WTC11 (cell line): ENCODE measurements around the gene FBH1. TPM values are rescaled to one million over a fixed set of nuclear protein-coding genes. Genes with fewer than 3 reads are reported as not detected.
A peak's percentile ranks its signal among the peaks of the same experiment; 100 is the strongest.

ENCODE experiments used
- ATAC-seq: fragments of 200-7000 bp; cut with Tn5 transposase; 2 replicates; pipeline ENCODE4 v1.10.0; 2021; ENCODE audit warnings: mild to moderate bottlenecking, moderate library complexity
- CTCF ChIA-PET: fragments of 300-600 bp; sonication (Branson Sonifier 250); formaldehyde crosslinking; loops from one replicate; lab custom pipeline; 2021; ENCODE audit warnings: antibody characterized with exemption; lab: Charles Lee
- POLR2A ChIA-PET: fragments of 350-600 bp; sonication (Branson Sonifier 250); formaldehyde crosslinking; loops from one replicate; lab custom pipeline; 2021; ENCODE audit warnings: antibody characterized with exemption; lab: Charles Lee
- DNase-seq: peaks from one replicate; pipeline ENCODE4 v3.0.0; 2021; ENCODE audit warnings: low spot score
- H3K27ac Mint-ChIP-seq: 2 replicates; pipeline ENCODE4 v1.8.0; 2021; ENCODE audit warnings: mixed read lengths
- H3K27me3 Mint-ChIP-seq: 2 replicates; pipeline ENCODE4 v1.8.0; 2021; ENCODE audit warnings: low read depth, mild to moderate bottlenecking, moderate library complexity, mixed read lengths
- H3K36me3 Mint-ChIP-seq: 2 replicates; pipeline ENCODE4 v1.8.0; 2021; ENCODE audit warnings: mixed read lengths
- H3K4me1 Mint-ChIP-seq: 2 replicates; pipeline ENCODE4 v1.8.0; 2022; ENCODE audit warnings: mixed read lengths
- H3K4me3 Mint-ChIP-seq: 2 replicates; pipeline ENCODE4 v1.8.0; 2021; ENCODE audit warnings: mild to moderate bottlenecking, moderate library complexity, mixed read lengths
- H3K9me3 Mint-ChIP-seq: 2 replicates; pipeline ENCODE4 v1.8.0; 2021; ENCODE audit warnings: mixed read lengths
- CREB1 ChIP-seq: sonication (generic); formaldehyde crosslinking; IDR thresholded peaks from 2 replicates; pipeline ENCODE4 v1.8.0; 2023; ENCODE audit warnings: mild to moderate bottlenecking, missing genetic modification reagents
- ELF4 ChIP-seq: sonication (generic); formaldehyde crosslinking; IDR thresholded peaks from 2 replicates; pipeline ENCODE4 v1.8.1; 2022; ENCODE audit warnings: low read depth, mild to moderate bottlenecking, moderate library complexity, missing genetic modification reagents
- ERG ChIP-seq: fragments of 250-450 bp; sonication (Bioruptor Pico); IDR thresholded peaks from 2 replicates; pipeline ENCODE4 v1.8.0; 2021; ENCODE audit warnings: mild to moderate bottlenecking
- ETV6 ChIP-seq: sonication (generic); formaldehyde crosslinking; IDR thresholded peaks from 2 replicates; pipeline ENCODE4 v1.8.1; 2022; ENCODE audit warnings: mild to moderate bottlenecking, missing genetic modification reagents
- FOXK1 ChIP-seq: sonication (generic); formaldehyde crosslinking; IDR thresholded peaks from 2 replicates; pipeline ENCODE4 v1.8.0; 2022; ENCODE audit warnings: mild to moderate bottlenecking, moderate library complexity, missing genetic modification reagents
- HMGA2 ChIP-seq: fragments of 250-450 bp; sonication (Bioruptor Pico); IDR thresholded peaks from 2 replicates; pipeline ENCODE4 v1.4.0; 2021; ENCODE audit warnings: mild to moderate bottlenecking, moderate library complexity
- HMGXB4 ChIP-seq: sonication (generic); formaldehyde crosslinking; IDR thresholded peaks from 2 replicates; pipeline ENCODE4 v1.8.1; 2023; ENCODE audit warnings: mild to moderate bottlenecking, moderate library complexity, missing genetic modification reagents
- NFE2L1 ChIP-seq: sonication (generic); formaldehyde crosslinking; IDR thresholded peaks from 2 replicates; pipeline ENCODE4 v1.8.1; 2023; ENCODE audit warnings: missing genetic modification reagents
- NFYB ChIP-seq: sonication (generic); formaldehyde crosslinking; conservative IDR thresholded peaks from 2 replicates; pipeline ENCODE4 v1.8.0; 2022; ENCODE audit warnings: low read depth, missing genetic modification reagents
- PRDM15 ChIP-seq: sonication (generic); formaldehyde crosslinking; IDR thresholded peaks from 2 replicates; pipeline ENCODE4 v1.8.0; 2022; ENCODE audit warnings: missing genetic modification reagents
- RORB ChIP-seq: fragments of 250-450 bp; sonication (Bioruptor Pico); IDR thresholded peaks from 2 replicates; pipeline ENCODE4 v1.9.0; 2021; ENCODE audit warnings: mild to moderate bottlenecking
- SMAD3 ChIP-seq: sonication (generic); formaldehyde crosslinking; IDR thresholded peaks from 2 replicates; pipeline ENCODE4 v1.8.0; 2022; ENCODE audit warnings: missing genetic modification reagents, mild to moderate bottlenecking, borderline replicate concordance
- USF1 ChIP-seq: sonication (generic); formaldehyde crosslinking; IDR thresholded peaks from 2 replicates; pipeline ENCODE4 v1.8.0; 2022; ENCODE audit warnings: mild to moderate bottlenecking, missing genetic modification reagents
- ZNF263 ChIP-seq: sonication (generic); formaldehyde crosslinking; IDR thresholded peaks from 2 replicates; pipeline ENCODE4 v1.8.1; 2022; ENCODE audit warnings: low read depth, mild to moderate bottlenecking, moderate library complexity, missing genetic modification reagents
- ZNF281 ChIP-seq: sonication (generic); formaldehyde crosslinking; IDR thresholded peaks from 2 replicates; pipeline ENCODE4 v1.8.0; 2023; ENCODE audit warnings: mild to moderate bottlenecking, missing genetic modification reagents
- ZNF423 ChIP-seq: fragments of 250-450 bp; sonication (Bioruptor Pico); IDR thresholded peaks from 2 replicates; pipeline ENCODE4 v2.1.2; 2022; ENCODE audit warnings: mild to moderate bottlenecking, moderate library complexity
- ZSCAN18 ChIP-seq: fragments of 250-450 bp; sonication (Bioruptor Pico); IDR thresholded peaks from 2 replicates; pipeline ENCODE4 v2.1.2; 2022; ENCODE audit warnings: mild to moderate bottlenecking, moderate library complexity
- total RNA-seq: library from RNA; stranded (reverse); gene quantifications from 3 replicates; pipeline ENCODE4 v1.2.3, GENCODE V29; 2021

FBH1 gene
- total RNA-seq, 1 experiment from 2014 or later, result 66.8 TPM

GRCh38 chr10:5952731-5953385 lies 62.8 kb downstream of the FBH1 start:
- Mint-ChIP-seq H3K4me1 (peaks cover 9% of the 10 kb centered on the region), H3K4me3 (no peak overlapping the region)
- DNase-seq, result no peak

GRCh38 chr10:5953676-5954075 lies 63.6 kb downstream of the FBH1 start:
- no peaks in the 10 kb centered on the region for H3K36me3 Mint-ChIP-seq
- TF ChIP-seq HMGA2 (CRISPR knock-in tag), result no peak
- TF ChIP-seq ZNF263, result no peak
- TF ChIP-seq ZNF281, result no peak
- TF ChIP-seq CREB1, result no peak
- TF ChIP-seq USF1 (CRISPR knock-in tag), result no peak
- no peak for TF ChIP-seq ZSCAN18 (CRISPR knock-in tag)
- no peak for TF ChIP-seq SMAD3
- no peak for TF ChIP-seq FOXK1 (CRISPR knock-in tag)
- TF ChIP-seq ETV6 (CRISPR knock-in tag), result no peak
- no peak for TF ChIP-seq ELF4 (CRISPR knock-in tag)
- no peak for TF ChIP-seq NFYB (CRISPR knock-in tag)
- no peak for TF ChIP-seq RORB (CRISPR knock-in tag)
- H3K9me3 Mint-ChIP-seq, result no peaks in the 10 kb centered on the region
- H3K27ac Mint-ChIP-seq, result no peak overlapping the region
- ATAC-seq (no peak), DNase-seq (no peak)
- ChIA-PET CTCF (interaction anchor here (0.7 to 4.5 kb wide), 3 partner anchors 60 to 448 kb away, joined by 3 to 16 read pairs (median 3); no protein-coding TSS in a partner anchor), POLR2A (no interaction called here)
- H3K4me1 Mint-ChIP-seq, result peaks cover 14% of the 10 kb centered on the region
- H3K4me3 Mint-ChIP-seq, result no peak overlapping the region
- H3K27me3 Mint-ChIP-seq, result no peaks in the 10 kb centered on the region

More at GRCh38 chr10:5952731-5953385, 62.8 kb downstream of the FBH1 start:
- Mint-ChIP-seq H3K27me3 (no peaks in the 10 kb centered on the region), H3K27ac (no peak overlapping the region), H3K36me3 (no peaks in the 10 kb centered on the region), H3K9me3 (no peaks in the 10 kb centered on the region)
- CTCF ChIA-PET, result interaction anchor here (1.3 to 4.5 kb wide), 3 partner anchors 24 to 449 kb away, joined by 3 to 16 read pairs (median 3); no protein-coding TSS in a partner anchor
- TF ChIP-seq NFYB (CRISPR knock-in tag), result no peak
- TF ChIP-seq ZNF423 (CRISPR knock-in tag), result 0 out of 2 replicates have a peak, but pooled peaks have one; percentile 13
- TF ChIP-seq, all 79 proteins: peak for 1
- POLR2A ChIA-PET, result no interaction called here
- ATAC-seq, result peak; percentile 7; the same call in 1 of the 2 replicates

- CTCF ChIA-PET, result interaction anchor here (1.3 kb wide), 1 partner anchor 445 kb away, joined by 5 read pairs; no protein-coding TSS in a partner anchor
- Mint-ChIP-seq H3K4me1 (peaks cover 15% of the 10 kb centered on the region), H3K4me3 (no peak overlapping the region), H3K27me3 (no peaks in the 10 kb centered on the region), H3K36me3 (no peaks in the 10 kb centered on the region), H3K9me3 (no peaks in the 10 kb centered on the region), H3K27ac (no peak overlapping the region)
- ATAC-seq (no peak), DNase-seq (no peak)
- POLR2A ChIA-PET, result no interaction called here
- TF ChIP-seq HMGXB4, result no peak
- no peak for TF ChIP-seq NFE2L1 (CRISPR knock-in tag)
- TF ChIP-seq FOXK1 (CRISPR knock-in tag), result no peak
- TF ChIP-seq PRDM15 (CRISPR knock-in tag), result no peak
- TF ChIP-seq ERG, result no peak
These were observed 66.3 kb downstream of the FBH1 start for GRCh38 chr10:5956146-5956936.
